GM18520 (cell line): ENCODE data around the gene AUNIP.

Source experiments
- ATAC-seq: cut with Tn5 transposase; IDR thresholded peaks from one replicate; pipeline ENCODE4 v1.9.1; 2021; ENCODE audit not compliant: unreplicated experiment

The AUNIP gene

DNA sequence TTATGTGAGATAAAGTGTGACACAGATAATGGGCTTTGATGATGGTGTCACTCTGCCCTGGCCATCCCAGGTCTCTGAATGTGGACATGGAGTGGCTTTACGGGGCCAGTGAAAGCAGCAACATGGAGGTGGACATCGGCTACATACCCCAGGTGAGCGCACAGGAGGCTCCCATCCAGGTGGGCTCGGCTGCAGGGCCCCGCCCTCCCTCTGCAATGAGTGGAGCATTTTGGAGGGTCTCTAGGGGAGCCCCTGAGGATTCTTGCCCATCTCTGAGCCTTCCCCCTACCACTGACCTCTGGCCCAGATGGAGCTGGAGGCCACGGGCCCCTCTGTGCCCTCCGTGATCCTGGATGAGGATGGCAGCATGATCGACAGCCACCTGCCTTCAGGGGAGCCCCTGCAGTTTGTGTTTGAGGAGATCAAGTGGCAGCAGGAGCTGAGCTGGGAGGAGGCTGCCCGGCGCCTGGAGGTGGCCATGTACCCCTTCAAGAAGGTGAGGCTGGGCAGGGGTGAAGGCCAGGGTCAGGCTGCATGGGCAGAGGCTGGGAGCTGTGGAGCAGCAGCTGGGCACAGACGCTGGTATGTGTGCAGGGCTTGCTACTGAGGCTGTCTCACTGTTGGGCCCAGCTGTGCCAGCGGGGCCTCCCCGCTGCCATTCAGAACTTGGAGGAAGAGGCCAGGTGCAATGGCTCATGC is 47.7 kb downstream of the AUNIP start:
- no peak for ATAC-seq

DNA sequence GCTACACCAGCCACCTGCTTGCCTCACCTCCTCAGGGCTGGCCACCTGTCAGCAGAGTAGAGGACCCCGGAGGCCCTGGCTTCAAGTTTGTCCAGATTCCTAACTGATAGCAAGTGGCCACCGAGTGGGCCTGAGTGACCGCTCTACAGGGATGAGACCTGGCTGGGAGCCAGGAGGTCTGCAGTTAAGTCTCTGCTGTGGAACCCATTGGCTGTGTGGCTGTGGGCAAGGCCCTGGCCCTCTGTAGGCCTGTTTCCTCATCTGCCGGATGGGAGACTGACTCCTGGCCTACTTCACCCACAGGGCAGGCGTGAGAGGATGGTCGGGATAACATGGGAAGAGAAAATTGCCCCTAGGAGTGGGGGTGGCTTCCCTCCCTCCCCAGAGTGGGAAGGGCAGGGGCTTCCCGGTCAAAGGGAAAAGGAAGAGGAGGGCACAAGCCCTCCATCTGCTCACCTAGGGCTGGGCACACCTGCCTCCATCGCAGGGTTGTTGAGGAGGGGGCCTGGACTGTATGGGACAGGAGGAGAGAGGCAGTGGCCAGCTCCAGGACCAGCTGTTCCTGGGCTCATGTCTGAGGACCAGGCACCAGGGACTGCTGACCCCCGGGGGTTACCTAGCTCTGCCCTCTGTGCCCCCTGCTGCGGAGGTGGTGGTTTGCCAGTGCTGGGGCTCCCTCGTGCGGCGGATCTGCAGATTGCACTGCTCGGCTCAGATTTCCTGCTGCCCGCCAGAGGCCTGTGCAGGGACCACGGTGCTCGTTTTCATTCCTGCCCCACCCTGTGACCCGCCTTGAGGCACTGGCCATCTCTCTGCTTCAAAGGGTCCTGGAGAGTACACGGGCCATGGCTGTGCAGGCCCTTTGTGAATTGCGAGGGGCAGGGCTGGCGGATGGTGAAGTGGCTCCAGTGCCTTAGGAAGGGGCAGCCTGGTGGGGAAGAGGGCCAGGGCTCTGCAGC is 48.6 kb downstream of the AUNIP start:
- ATAC-seq: no peak

DNA sequence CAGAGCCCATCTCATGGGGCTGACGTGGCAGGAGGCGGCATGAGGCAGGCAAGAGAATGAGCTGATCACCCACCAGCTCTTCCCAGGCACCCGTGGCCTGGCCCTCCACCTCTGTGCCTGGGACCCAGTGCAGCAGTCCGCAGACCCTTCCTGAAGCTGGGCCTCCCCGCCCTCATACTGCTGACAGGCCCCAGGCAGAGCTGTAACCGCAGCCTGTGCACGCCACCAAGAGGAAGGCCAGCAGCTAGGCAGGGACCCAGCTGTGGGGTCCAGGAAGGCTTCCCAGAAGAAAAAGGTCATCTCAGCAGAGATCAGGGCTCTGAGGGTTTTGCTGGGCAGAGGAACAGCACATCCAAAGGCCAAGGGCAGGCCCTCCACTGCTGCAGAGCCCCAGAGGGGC is 49.3 kb downstream of the AUNIP start:
- ATAC-seq: no peak

DNA sequence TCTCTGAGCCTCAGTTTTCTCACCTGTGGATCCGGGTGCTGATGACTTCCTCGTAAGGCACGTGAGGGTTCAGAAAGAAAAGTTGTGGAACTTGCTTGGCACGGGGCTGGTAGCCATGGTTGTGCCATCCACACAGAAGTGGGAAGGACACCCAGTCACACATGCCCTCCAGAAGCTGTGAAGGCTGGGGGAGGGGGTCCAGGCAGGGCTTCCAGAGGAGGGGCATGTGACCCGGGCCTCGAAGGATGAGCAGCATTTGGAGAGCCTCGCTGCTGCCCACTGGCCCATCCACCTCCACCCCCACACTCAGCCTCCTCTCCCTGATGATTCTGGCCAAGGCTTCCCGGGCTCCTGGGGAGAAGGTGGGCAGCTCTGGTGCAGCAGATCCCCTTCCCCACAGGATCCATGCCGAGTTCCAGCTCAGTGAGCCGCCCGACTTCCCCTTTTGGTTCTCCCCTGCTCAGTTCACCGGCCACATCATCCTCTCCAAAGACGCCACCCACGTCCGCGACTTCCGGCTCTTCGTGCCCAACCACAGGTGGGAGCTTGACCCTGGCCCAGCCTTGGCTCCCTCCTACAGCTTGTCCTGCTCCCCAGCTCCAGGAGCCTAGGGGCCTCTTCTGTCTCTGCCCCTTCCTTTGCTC is 49.9 kb downstream of the AUNIP start:
- ATAC-seq: no peak

DNA sequence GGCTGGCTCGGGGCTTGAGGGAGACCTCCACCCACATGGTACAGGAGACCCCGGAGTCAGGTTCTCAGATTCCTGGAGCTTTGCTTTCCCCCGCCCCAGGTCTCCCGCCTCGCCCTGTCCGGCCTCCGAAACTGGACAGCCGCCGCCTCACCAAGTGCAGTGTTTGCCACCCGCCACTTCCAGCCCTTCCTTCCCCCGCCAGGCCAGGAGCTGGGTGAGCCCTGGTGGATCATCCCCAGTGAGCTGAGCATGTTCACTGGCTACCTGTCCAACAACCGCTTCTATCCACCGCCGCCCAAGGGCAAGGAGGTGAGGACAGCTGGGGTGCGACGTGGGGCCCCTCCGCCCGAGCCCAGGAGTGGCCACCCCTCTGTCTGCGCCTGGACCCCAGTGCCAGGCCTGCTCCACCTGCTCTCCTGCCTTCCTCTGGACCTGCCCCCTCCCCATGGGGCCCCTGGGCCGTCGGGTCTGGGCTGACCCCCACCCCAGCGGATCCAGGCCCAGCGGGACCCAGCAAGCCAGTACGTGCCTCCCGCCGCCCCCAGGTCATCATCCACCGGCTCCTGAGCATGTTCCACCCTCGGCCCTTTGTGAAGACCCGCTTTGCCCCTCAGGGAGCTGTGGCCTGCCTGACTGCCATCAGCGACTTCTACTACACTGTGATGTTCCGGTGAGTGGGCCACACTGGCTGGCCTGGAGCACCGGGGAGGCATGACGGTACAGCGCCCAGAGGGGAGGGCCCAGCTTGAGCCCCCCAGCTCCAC is 50.6 kb downstream of the AUNIP start:
- no peak for ATAC-seq

DNA sequence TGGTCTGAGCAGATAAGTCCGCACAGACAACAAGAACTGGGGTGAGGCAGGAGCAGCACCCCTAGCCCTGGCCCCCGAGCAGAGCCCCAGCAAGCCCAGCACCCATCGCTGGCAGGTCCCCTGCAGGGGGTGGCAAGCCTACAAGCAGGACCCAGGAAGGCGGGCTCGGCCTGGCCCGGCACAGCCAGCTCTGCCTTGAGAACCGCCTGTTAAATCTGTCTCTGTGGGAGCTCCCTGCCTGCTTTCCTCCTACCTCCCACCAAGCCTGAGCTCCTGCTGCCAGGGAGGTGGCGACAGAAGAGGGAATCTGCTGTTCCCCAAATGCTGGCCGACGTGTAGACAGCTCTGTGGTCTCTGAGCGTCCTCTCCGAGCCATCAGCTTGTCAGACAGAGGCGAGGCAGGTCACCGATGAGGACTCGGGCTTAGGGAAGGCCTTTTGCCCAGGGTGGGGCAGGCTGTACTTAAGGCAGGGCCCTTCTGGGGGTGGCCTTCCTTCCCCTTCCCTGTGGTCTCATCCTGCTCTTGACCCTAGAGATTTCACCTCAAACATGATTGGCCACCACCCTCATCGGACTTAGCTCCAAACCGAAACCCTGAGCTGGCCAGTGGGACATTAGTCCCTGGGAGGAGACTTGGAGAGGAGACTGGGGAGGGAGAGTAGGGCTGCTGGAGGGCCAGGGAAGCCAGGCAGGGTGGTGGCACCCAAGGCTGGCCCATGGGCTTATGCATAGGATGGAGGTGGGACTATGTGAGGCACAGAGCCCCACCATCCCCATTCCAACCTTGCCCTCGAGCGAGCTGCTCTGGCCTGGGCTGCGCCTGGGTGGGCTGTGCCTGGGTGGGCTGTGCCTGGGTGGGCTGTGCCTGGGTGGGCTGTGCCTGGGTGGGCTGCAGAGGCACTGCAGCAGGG is 51.5 kb downstream of the AUNIP start:
- ATAC-seq: no peak

DNA sequence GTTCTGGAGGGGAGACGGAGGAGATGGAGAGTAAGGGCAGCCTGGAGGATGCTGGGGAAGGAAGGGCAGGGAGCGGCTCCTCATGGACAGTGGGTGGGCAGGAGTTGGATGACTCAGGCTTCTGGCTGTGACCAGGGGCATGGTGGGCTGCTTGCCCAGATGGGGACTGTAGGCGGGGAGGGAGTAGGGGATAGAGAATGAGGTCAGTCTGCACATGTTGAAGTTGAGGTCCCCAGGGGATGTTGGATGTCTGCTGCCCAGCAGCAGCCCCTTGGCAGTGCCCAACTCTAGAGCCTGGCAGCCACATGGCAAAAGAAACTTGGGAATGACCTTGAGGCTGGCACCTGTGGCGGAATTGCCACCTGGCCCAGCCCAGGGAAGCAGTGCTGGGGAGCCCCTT is 52.8 kb downstream of the AUNIP start:
- no peak for ATAC-seq

DNA sequence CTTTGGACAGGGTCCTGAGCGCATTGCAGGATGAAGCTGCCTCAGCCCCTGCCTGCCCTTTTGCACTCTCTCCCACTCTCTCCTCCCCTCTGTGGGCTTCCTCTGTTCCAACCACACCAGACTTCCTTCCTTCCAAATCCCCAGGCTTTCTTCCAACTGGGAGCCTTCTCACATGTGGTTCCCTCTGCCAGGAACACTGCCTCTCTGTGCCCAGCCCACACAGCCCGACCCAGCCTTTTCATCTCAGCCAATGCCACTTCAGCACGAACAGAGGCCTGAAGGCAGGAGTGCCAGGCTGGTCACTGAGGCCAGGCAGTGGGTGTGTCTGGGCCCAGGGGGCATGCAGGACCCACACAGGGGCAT is 53.4 kb downstream of the AUNIP start:
- ATAC-seq: no peak

DNA sequence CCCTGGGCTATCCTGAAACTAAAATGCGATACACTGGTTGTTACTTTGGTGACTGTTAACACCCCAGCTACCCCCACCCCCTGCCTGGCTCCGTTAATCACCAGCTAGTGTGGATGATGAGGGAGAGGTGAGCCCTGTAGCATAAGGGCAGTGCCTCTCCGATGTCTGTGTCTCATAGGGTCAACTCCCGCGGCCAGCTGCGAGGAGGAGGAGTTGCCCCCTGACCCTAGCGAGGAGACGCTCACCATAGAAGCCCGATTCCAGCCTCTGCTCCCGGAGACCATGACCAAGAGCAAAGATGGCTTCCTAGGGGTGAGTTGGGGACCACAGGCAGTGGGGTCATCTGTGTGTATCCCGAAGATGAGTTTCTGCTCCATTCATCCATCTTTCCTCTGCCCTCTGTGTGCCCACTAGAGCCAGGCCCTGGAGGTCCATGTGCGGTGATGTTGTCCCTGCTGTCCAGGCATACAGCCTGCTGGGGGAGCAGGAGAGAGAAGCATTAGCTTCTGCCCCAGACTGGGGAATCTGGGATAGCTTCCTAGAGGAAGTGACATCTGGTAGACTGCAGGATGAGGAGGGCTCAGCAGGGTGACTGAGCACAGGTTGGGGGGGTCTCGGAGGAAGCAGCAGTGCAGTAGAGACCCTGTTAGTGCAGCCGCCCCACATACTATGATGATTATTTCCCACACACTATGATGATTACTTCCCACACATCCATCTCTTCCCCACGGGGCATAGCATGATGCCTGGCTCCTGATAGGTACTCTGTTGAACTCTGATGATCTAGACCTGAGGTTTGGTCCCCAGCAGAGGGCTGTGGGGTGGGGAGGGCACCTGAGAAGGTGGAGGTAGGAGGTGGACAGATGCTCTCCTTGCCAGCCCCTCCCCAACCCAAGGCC is 54.0 kb downstream of the AUNIP start:
- no peak for ATAC-seq

DNA sequence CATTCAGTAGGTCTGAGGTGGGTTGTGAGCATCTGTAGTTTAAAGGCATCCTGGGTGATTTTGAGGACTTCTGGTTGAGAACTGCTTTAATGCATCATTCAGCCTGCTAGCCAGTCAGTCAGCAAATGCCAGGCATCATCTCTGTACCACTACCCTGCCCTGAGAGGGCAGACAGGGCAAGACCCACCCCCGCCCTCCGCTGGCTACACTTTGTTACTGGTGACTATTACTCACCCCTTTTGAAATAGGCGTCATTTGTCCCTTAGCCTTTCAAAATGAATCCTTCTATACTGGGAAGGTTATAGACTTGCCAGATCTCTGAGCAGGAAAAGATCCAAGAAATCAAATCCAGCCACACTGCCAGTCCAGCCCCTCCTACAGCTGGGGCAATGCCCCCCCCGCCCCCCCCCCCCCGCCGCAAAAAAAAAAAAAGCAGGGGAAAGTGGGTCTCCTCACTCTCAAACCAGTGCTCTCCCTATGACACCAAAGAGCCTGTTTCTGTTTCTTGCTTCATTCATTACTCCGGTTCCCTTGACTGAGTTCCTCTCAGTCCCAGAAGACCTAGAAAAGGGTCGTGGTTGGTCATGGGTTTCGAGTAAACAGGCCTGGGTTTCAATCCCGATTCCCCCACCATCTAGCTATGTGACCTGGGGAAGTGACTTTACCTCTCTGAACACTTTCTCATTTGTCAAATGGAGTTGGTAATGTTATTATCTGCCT is 54.9 kb downstream of the AUNIP start:
- no peak for ATAC-seq

DNA sequence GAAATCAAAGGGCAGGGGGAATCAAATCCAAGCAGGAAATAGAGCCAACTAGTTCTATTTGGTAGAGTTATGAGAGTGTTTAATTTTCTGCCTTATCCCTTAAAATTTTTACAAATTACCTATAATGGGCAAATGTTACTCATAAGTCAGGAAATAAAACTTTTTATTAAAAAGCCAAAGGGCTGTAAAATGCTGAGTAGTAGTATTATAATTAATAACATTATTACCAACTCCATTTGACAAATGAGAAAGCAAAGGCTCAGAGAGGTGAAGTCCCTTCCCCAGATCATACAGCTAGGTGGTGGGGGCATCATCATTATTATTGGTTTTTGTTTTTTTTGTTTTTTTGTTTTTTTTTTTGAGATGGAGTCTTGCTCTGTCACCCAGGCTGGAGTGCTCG is 55.9 kb downstream of the AUNIP start:
- no peak for ATAC-seq

DNA sequence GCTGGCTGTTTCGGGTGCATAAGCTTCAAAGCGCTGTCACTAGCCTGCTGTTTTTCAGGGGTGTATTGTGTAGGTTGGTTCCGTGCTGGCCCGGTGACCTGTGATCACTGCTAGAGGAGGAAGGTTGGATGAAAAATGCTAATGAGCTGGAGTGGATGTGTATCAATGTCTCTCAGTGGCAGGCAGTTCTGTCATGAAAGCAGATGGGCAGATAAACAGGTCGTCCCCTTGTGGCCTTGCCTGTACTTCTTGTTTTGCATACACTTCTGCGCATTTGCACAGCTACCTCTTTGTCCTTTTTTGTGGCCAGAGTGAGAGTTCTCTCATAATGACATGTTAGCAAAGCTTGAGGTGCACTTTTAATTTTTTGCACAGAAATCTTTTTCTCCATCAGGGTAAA is 56.3 kb downstream of the AUNIP start:
- ATAC-seq: peak; percentile 48

DNA sequence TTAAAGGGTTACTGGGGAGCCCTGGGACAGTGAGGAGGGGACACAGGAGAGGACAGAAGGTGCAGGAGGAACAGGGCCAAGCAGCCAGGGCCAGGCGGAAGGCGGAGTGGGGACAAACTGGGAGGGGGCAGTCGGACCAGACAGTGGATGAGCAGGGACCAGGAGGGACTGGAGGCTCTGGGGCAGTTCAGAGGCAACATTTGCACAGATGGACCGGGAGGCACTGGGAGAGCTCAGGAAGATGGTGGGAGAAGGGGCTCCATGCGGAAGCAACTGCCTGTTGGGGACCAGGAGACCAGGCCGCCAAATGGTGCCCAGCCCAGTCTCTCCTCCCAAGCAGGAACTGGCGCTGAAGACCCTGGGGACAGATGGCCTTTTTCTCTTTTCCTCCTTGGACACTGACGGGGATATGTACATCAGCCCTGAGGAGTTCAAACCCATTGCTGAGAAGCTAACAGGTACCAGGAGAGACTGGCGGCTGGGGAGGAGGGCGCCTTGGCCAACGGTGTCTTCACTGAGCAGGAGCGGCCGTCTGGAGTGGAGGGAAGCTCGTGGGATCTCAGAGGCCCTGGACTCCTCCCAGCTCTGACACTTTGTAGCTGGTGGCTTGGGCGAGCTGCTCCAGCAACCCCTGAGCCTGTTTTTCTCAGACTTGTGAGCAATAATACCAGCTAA is 58.4 kb downstream of the AUNIP start:
- no peak for ATAC-seq

DNA sequence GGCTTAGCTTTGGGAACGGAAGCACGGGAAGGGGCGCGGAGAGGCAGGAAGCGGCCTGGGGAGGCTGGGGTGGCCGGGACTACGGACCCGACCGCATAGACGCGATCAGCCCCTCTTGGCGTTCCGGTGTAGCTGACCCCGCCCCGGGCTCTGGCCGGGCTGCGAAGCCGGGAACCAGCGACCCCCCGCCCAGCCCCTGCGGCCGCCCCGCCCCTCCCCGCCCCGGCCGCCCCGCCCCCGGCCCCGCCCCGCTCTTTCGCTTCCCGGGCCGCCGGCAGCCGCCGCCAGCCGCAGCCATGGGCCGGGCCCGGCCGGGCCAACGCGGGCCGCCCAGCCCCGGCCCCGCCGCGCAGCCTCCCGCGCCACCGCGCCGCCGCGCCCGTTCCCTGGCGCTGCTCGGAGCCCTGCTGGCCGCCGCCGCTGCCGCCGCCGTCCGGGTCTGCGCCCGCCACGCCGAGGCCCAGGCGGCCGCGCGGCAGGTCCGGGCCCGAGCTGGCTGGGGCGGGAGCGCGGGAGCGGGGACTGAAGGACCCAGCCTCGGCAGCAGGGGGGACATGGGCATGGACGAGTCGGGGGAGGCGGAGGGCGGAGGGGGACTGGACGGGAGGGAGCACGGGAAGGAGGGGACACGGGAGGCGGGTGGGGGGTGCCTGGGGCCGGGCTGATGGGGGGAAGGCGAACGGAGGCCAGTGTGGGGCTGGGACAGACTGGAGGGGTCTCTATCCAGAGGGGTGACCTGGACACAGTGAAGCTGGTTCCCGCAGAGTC is 59.1 kb downstream of the AUNIP start, which contains the start of gene SELENON:
Gene SELENON (plus strand): TSS at position 259 of the 768 bp plus-strand sequence. CDS start 38 bp downstream, at position 297.
- no peak for ATAC-seq

DNA sequence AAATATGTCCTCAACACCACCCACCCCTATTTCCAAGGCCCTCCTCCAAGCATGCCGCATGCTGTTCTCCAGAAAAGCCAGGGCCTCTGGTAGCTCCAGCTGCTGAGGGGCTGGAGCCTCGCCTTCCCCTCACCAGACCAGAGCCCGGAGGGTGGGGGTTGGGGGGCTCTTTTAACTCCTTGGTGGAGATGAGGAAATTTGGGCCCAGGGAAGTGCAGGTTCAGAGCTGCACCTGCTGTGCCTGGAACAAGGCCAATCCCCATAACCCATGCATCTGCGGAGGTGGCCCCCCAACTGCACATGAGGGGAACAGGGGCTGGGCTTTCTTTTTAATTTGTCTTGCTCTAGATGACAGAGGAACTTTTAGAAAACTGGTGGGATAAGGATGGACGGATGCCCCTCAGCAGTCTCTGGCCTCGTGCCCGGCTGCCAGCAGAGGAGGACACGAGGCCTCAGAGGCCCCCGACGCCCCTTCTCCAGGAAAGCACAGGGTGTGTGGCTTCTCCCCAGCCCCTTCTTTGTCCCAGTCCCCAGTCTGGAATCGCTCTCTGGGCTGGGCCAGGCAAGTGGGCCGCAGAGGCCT is 59.8 kb downstream of the AUNIP start:
- no peak for ATAC-seq

DNA sequence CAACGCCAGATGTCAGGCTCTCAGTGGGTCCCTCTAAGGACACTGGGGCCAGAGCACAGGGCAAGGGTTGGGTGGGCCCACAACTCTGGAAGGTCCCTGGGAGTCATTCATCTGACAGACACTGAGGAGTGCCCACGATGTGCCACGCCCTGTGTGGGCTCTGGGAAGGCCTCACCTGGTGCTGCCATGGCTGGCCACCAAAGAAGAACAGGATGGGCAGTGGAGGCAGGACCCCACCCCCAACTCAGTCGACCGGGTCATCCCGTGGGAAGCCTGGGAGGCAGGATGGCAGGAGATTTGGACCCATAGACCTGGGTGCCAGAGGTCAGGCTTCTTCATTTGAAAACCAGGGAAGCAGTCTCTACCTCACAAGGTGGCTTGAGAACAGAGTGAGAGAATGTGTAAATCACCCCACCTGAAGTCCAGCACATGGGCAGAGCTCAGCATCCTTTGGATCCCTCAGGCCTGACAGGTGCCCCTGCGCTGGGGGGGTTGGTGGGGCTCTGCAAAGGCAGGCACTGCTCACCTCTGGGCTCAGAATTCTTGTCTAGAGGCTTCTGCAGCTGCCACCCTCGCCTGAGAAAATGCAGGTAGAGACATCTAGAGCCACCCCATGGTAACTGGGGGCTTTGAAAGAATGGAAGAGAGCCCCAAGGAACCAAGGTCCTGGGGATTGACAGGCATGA is 60.4 kb downstream of the AUNIP start:
- no peak for ATAC-seq
